Nephron progenitor cell (in vitro differentiated cells): ENCODE measurements around the gene ASMTL.

ENCODE experiments used
- DNase-seq: peaks from one replicate; pipeline ENCODE4 v3.0.0; 2021
- H3K27ac Mint-ChIP-seq: 2 replicates; pipeline ENCODE4 v1.8.0; 2021; ENCODE audit warnings: mild to moderate bottlenecking, moderate library complexity, mixed read lengths
- H3K27me3 Mint-ChIP-seq: 2 replicates; pipeline ENCODE4 v1.8.0; 2021; ENCODE audit warnings: mild to moderate bottlenecking, low read depth, mixed read lengths; ENCODE audit not compliant: poor library complexity
- H3K36me3 Mint-ChIP-seq: 2 replicates; pipeline ENCODE4 v1.8.0; 2021; ENCODE audit warnings: low read depth, mixed read lengths
- H3K4me1 Mint-ChIP-seq: 2 replicates; pipeline ENCODE4 v1.8.0; 2021; ENCODE audit warnings: mixed read lengths
- H3K4me3 Mint-ChIP-seq: 2 replicates; pipeline ENCODE4 v1.8.0; 2021; ENCODE audit warnings: mild to moderate bottlenecking, moderate library complexity, mixed read lengths
- H3K9me3 Mint-ChIP-seq: 2 replicates; pipeline ENCODE4 v1.8.0; 2021; ENCODE audit warnings: mild to moderate bottlenecking, moderate library complexity, mixed read lengths
- CTCF ChIP-seq: fragments of 200-600 bp; sonication (generic); IDR thresholded peaks from 2 replicates; pipeline ENCODE4 v1.5.0; 2021; ENCODE audit warnings: antibody characterized with exemption

The ASMTL gene

GRCh38 chrX:1359477-1359873 lies 93.2 kb downstream of the ASMTL start:
- H3K4me1 Mint-ChIP-seq, result peaks cover 11% of the 10 kb centered on the region

GRCh38 chrX:1358793-1359476 lies 93.8 kb downstream of the ASMTL start:
- Mint-ChIP-seq H3K27me3 (peaks cover 3% of the 10 kb centered on the region), H3K9me3 (peaks cover 17% of the 10 kb centered on the region), H3K27ac (peak overlapping the region; percentile 30), H3K4me3 (no peak overlapping the region), H3K36me3 (peaks cover 59% of the 10 kb centered on the region), H3K4me1 (peaks cover 15% of the 10 kb centered on the region)
- no peak for TF ChIP-seq CTCF
- no peak for DNase-seq

More at GRCh38 chrX:1359477-1359873, 93.2 kb downstream of the ASMTL start:
- Mint-ChIP-seq H3K27ac (peak overlapping the region; percentile 30), H3K4me3 (no peak overlapping the region), H3K27me3 (peaks cover 3% of the 10 kb centered on the region), H3K36me3 (peaks cover 59% of the 10 kb centered on the region), H3K9me3 (peaks cover 17% of the 10 kb centered on the region)
- no peak for DNase-seq
- TF ChIP-seq CTCF, result no peak

- Mint-ChIP-seq H3K9me3 (peaks cover 17% of the 10 kb centered on the region), H3K36me3 (peaks cover 53% of the 10 kb centered on the region), H3K27ac (no peak overlapping the region), H3K27me3 (peaks cover 3% of the 10 kb centered on the region), H3K4me3 (no peak overlapping the region), H3K4me1 (peaks cover 15% of the 10 kb centered on the region)
- DNase-seq, result no peak
- TF ChIP-seq CTCF, result no peak
These were observed 94.7 kb downstream of the ASMTL start for GRCh38 chrX:1357993-1358392.

DNA sequence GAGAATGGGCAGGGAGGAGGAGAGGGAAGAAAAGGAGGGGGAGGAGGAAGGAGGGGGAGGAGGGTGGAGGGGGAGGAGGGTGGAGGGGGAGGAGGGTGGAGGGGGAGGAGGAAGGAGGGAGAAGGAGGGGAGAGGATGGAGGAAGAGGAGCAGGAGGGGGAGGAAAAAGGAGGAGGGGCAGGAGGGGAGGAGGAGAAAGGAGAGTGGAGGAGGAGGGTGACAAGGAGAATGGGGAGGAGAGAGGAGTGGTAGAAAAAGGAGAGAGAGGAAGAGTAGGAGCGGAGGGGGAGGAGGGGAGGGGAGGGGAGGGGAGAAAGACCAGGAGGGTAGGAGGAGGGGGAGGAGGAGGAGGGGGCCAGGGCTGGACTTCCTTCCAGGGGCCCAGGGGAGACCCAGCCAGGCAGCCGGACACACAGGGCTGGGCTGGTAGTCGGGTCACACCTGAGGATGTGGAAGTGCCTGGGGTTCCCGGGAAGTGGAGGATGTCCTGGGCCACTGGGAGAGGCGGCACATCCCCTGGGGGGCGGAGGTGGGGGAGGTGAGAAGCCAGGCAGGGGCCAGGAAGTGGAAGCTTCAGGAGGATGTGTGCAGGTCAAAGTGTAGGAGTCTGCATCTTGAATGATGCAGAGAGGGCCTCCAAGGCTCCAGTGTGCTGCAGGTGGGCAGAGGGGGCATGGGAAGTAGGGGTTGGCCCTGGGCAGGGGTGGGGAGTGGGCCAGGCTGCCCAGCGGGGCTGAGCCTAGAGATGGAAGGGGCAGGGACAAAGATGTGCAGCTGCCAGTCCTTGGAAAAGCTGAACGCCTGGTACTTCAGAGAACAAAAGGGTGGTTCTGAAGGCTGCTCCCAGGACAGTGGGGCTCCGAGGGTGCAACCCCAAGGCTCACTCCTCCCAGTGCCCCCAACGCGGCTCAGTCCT lies 97.3 kb downstream of the ASMTL start:
- H3K27ac Mint-ChIP-seq, result peak overlapping the region; percentile 57
- no peak for TF ChIP-seq CTCF
- peaks cover 31% of the 10 kb centered on the region for H3K36me3 Mint-ChIP-seq
- no peaks in the 10 kb centered on the region for H3K27me3 Mint-ChIP-seq
- peak; percentile 36 for DNase-seq
- peaks cover 15% of the 10 kb centered on the region for H3K4me1 Mint-ChIP-seq
- H3K9me3 Mint-ChIP-seq, result peaks cover 17% of the 10 kb centered on the region
- H3K4me3 Mint-ChIP-seq, result no peak overlapping the region

DNA sequence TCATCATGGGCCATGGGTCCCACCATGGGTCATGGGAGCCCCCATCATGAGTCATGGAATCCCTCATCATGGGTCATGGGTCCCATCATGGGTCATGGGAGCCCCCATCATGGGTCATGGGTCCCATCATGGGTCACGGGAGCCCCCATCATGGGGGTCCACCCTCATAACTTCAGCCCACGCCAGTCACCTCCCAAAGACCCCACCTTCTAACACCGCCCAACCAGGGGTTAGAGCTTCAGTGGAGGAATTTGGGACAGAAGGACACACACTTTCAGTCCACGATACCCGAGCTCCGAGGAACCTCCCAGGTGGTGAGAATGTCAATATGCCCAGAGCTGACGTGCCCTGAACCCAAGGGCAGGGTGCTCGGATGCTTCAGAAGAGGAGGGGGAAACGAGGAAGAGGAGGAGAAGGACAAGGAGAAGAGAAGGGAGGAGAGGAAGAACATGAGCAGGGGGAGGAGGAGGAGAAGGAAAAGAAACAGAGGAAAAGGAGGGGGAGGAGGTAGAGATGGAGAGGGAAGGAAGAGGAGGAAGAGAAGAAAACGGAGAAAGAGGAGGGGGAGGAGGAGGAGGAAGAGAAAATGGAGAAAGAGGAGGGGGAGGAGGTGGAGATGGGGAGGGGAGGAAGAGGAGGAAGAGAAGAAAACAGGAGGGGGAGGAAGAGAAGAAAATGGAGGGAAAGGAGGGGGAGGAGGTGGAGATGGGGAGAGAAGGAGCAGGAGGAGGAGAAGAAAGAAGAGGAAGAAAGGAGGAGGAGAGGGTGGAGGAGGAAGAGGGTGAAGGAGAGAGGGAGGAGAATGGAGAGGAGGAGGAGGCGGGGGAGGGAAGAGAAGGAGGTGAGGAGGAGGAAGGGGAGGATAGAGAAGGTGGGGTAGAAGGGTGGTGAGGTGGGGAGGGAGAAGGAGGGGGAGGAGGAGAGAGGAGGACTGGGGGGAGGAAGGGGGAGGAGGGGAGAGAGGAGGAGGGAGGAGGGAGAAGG lies 98.4 kb downstream of the ASMTL start:
- Mint-ChIP-seq H3K4me3 (no peak overlapping the region), H3K4me1 (peaks cover 15% of the 10 kb centered on the region), H3K27me3 (no peaks in the 10 kb centered on the region), H3K27ac (no peak overlapping the region), H3K9me3 (peaks cover 14% of the 10 kb centered on the region), H3K36me3 (peaks cover 25% of the 10 kb centered on the region)
- no peak for TF ChIP-seq CTCF
- no peak for DNase-seq
